ENCODE measurements around the gene TLN1.

GRCh38 chr9:35710818-35711500 is 21.0 kb downstream of the TLN1 start:
- TF ChIP-seq EZH2phosphoT487 (IDR thresholded peaks at IDR 0.05; ENCODE audit: borderline replicate concordance, low read length) (no peak), CTCF (IDR thresholded peaks at IDR 0.05; ENCODE audit: low read depth, low read length, poor library complexity, severe bottlenecking) (no peak)

Data from DOHH2 (cell line).